HG02798 (cell line): ENCODE data around the gene FAM151B.
"Not testable (repeated sequence)": the region's sequence is repeated elsewhere in the genome, so short reads cannot be mapped to it uniquely, and the experiment has no call there.

ENCODE experiments used
- ATAC-seq: cut with Tn5 transposase; IDR thresholded peaks from one replicate; pipeline ENCODE4 v1.9.1; 2021; ENCODE audit warnings: mild to moderate bottlenecking; ENCODE audit not compliant: unreplicated experiment, poor library complexity

The FAM151B gene

GRCh38 chr5:80580291-80580690 is 92.4 kb downstream of the FAM151B start:
- not testable (repeated sequence) for ATAC-seq

GRCh38 chr5:80584770-80585169 is 96.9 kb downstream of the FAM151B start:
- ATAC-seq = no peak

GRCh38 chr5:80588858-80589540 is 101.1 kb downstream of the FAM151B start:
- ATAC-seq = no peak

- no peak for ATAC-seq
Observed at GRCh38 chr5:80590766-80591165, 102.9 kb downstream of the FAM151B start.

- no peak for ATAC-seq
Observed at GRCh38 chr5:80591352-80591751, 103.5 kb downstream of the FAM151B start.

- ATAC-seq = no peak
Observed at GRCh38 chr5:80592105-80592504, 104.2 kb downstream of the FAM151B start.
